ENCODE measurements around the gene GPR37L1.

DNA sequence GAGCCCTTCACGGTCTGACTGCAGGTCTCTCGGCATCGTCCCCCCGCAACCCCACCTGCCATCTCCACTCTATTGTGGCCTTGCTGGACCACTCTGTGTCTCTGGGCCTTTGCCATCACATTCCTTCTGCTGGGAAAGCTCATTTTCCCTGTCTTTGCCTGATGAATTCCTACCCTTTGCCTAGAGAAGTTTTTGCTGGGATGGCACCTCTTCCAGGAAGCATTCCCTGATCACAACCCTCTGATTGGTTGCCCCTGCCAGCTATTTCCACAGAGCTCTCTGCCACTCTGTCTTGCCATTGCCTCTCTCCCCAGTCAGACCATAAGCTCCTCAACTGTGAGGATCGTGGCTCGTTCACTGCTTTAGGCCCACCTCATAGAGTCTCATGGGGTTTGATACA lies 28.9 kb upstream of the GPR37L1 start:
- TF ChIP-seq, protein P1, sequence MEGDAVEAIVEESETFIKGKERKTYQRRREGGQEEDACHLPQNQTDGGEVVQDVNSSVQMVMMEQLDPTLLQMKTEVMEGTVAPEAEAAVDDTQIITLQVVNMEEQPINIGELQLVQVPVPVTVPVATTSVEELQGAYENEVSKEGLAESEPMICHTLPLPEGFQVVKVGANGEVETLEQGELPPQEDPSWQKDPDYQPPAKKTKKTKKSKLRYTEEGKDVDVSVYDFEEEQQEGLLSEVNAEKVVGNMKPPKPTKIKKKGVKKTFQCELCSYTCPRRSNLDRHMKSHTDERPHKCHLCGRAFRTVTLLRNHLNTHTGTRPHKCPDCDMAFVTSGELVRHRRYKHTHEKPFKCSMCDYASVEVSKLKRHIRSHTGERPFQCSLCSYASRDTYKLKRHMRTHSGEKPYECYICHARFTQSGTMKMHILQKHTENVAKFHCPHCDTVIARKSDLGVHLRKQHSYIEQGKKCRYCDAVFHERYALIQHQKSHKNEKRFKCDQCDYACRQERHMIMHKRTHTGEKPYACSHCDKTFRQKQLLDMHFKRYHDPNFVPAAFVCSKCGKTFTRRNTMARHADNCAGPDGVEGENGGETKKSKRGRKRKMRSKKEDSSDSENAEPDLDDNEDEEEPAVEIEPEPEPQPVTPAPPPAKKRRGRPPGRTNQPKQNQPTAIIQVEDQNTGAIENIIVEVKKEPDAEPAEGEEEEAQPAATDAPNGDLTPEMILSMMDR (IDR thresholded peaks at IDR 0.05): no peak
- no peak for TF ChIP-seq ZFX (IDR thresholded peaks at IDR 0.05; ENCODE audit: borderline replicate concordance)

Data from 22Rv1 (cell line).